K562 (cell line): ENCODE results near the gene WFDC2. TPM values are rescaled to one million over a fixed set of nuclear protein-coding genes. Genes with fewer than 3 reads are reported as not detected.

Experiments used
- ATAC-seq: fragments of 200-7000 bp; cut with Tn5 transposase; 3 replicates; pipeline ENCODE4 v1.9.1; 2020; ENCODE audit warnings: moderate library complexity
- BruUV-seq: library from RNA; stranded (reverse); fragments of 400-500 nt; replicated peaks from 2 replicates; lab custom pipeline; 2021; lab: Mats Ljungman, UMichigan
- CTCF ChIA-PET: fragments of 300-600 bp; formaldehyde crosslinking; extraction: SDS; loops from one replicate; lab custom pipeline; 2021; ENCODE audit warnings: low intra/inter-chr PET ratio; lab: Yijun Ruan, JAX
- POLR2A ChIA-PET: fragments of 300-600, 350-650 bp; sonication (Branson Sonifier 250); formaldehyde crosslinking; extraction: SDS; loops from one replicate; lab custom pipeline; 2021; ENCODE audit warnings: antibody characterized with exemption, inconsistent platforms; lab: Yijun Ruan, JAX
- DNase-seq, 4 experiments: peaks; one replicate each; pipeline versions ENCODE4 v3.0.0 to v3.0.0-alpha.2; 2011 to 2018; ENCODE audit warnings: low spot score in 3 of 4, mixed read lengths in 3 of 4; ENCODE audit errors: extremely low read depth in 1 of 4
- FAIRE-seq: peaks from 2 replicates; lab custom pipeline; 2011; peaks lifted over from hg19 to GRCh38; lab: Jason Lieb, UNC
- H2AFZ ChIP-seq: 2 replicates; pipeline ENCODE4 v1.6.0; 2011; ENCODE audit warnings: low read depth, low read length, control low read depth, inconsistent platforms
- H3K27ac ChIP-seq: fragments of 200-600 bp; 3 replicates; pipeline ENCODE4 v1.8.0; 2011; ENCODE audit warnings: low read depth, mild to moderate bottlenecking, control low read depth, inconsistent platforms, low read length, moderate library complexity, mixed read lengths; ENCODE audit errors: extremely low read depth
- H3K27me3 ChIP-seq, 2 experiments: fragments of 300-600 bp in 1 of 2; 2 replicates in 1 of 2; 3 replicates in 1 of 2; pipeline versions ENCODE4 v1.6.0 to v1.8.0; 2011; ENCODE audit warnings: inconsistent platforms in 2 of 2, low read length in 2 of 2, mild to moderate bottlenecking in 1 of 2, mixed read lengths in 1 of 2, moderate library complexity in 1 of 2; ENCODE audit not compliant: control insufficient read depth in 2 of 2, insufficient read depth in 2 of 2
- H3K36me3 ChIP-seq: fragments of 300-600 bp; 3 replicates; pipeline ENCODE4 v1.8.0; 2011; ENCODE audit warnings: mild to moderate bottlenecking, low read length, inconsistent platforms; ENCODE audit not compliant: control insufficient read depth, insufficient read depth
- H3K4me1 ChIP-seq, 2 experiments: fragments of 200-600 bp in 1 of 2; replicated peaks in 1 of 2; 2 replicates in 1 of 2; 3 replicates in 1 of 2; pipeline versions ENCODE4 v1.5.1 to v1.8.0; 2011; ENCODE audit warnings: inconsistent platforms in 2 of 2, low read length in 2 of 2, mild to moderate bottlenecking in 1 of 2, mixed read lengths in 1 of 2, moderate library complexity in 1 of 2; ENCODE audit not compliant: control insufficient read depth in 2 of 2, insufficient read depth in 2 of 2
- H3K4me2 ChIP-seq: 2 replicates; pipeline ENCODE4 v1.6.1; 2011; ENCODE audit warnings: low read length, control low read depth, inconsistent platforms, mixed read lengths; ENCODE audit not compliant: insufficient read depth
- H3K4me3 ChIP-seq: fragments of 200-600 bp; sonication (generic), shearing (Covaris generic); 2 replicates; pipeline ENCODE4 v1.5.1; 2016; ENCODE audit warnings: control low read depth, inconsistent platforms
- H3K79me2 ChIP-seq: fragments of 200-600 bp; 3 replicates; pipeline ENCODE4 v1.8.0; 2011; ENCODE audit warnings: low read length, inconsistent platforms; ENCODE audit not compliant: control insufficient read depth, insufficient read depth
- H3K9ac ChIP-seq, 2 experiments: 2 replicates each; pipeline versions ENCODE4 v1.6.0 to v1.6.1; 2011; ENCODE audit warnings: low read depth in 2 of 2, low read length in 2 of 2, control low read depth in 1 of 2, inconsistent platforms in 1 of 2, mild to moderate bottlenecking in 1 of 2, mixed read lengths in 1 of 2; ENCODE audit not compliant: insufficient read depth in 1 of 2
- H3K9me1 ChIP-seq: one replicate; pipeline ENCODE4 v1.6.0; 2011; ENCODE audit warnings: inconsistent platforms, mild to moderate bottlenecking, low read length, moderate library complexity; ENCODE audit not compliant: control insufficient read depth, insufficient read depth
- H3K9me3 ChIP-seq: replicated peaks from 2 replicates; pipeline ENCODE4 v1.5.1; 2011; ENCODE audit warnings: low read depth, low read length, inconsistent platforms; ENCODE audit not compliant: control insufficient read depth, insufficient read depth
- H4K20me1 ChIP-seq: replicated peaks from 2 replicates; pipeline ENCODE4 v1.6.1; 2011; ENCODE audit warnings: low read length, inconsistent platforms, mixed read lengths; ENCODE audit not compliant: control insufficient read depth, insufficient read depth
- CBFA2T3 ChIP-seq: fragments of 450-650 bp; IDR thresholded peaks from 2 replicates; pipeline ENCODE4 v1.6.1; 2017
- DPF2 ChIP-seq: fragments of 450-650 bp; IDR thresholded peaks from 2 replicates; pipeline ENCODE4 v1.6.1; 2016
- HEY1 ChIP-seq: fragments of 250-450 bp; sonication (Bioruptor Pico); IDR thresholded peaks from 2 replicates; pipeline ENCODE4 v1.5.0; 2020; ENCODE audit warnings: mild to moderate bottlenecking, moderate library complexity, borderline replicate concordance
- HNRNPL ChIP-seq: fragments of 200-400 bp; formaldehyde crosslinking; IDR thresholded peaks from 2 replicates; pipeline ENCODE4 v1.6.1; 2017; ENCODE audit warnings: low read depth, mild to moderate bottlenecking, low read length
- JUNB ChIP-seq: fragments of 450-650 bp; formaldehyde crosslinking; conservative IDR thresholded peaks from 2 replicates; pipeline ENCODE4 v1.4.0; 2020; ENCODE audit warnings: mild to moderate bottlenecking
- MTA3 ChIP-seq: fragments of 450-650 bp; formaldehyde crosslinking; IDR thresholded peaks from 2 replicates; pipeline ENCODE4 v1.6.1; 2017; ENCODE audit warnings: mild to moderate bottlenecking, borderline replicate concordance
- NFIC ChIP-seq: fragments of 450-650 bp; IDR thresholded peaks from 2 replicates; pipeline ENCODE4 v1.6.1; 2017; ENCODE audit warnings: mild to moderate bottlenecking, inconsistent platforms
- NFYB ChIP-seq: IDR thresholded peaks from 2 replicates; pipeline ENCODE4 v1.6.1; 2011; ENCODE audit warnings: mild to moderate bottlenecking, moderate library complexity; ENCODE audit not compliant: insufficient read length; ENCODE audit errors: extremely low read depth
- RBM25 ChIP-seq: fragments of 200-400 bp; formaldehyde crosslinking; IDR thresholded peaks from 2 replicates; pipeline ENCODE4 v1.6.1; 2018; ENCODE audit warnings: low read length, low read depth, moderate library complexity; ENCODE audit not compliant: severe bottlenecking
- SRSF3 ChIP-seq: fragments of 200-400 bp; formaldehyde crosslinking; IDR thresholded peaks from 2 replicates; pipeline ENCODE4 v1.6.1; 2016; ENCODE audit warnings: mild to moderate bottlenecking, low read length, moderate library complexity; ENCODE audit not compliant: insufficient read depth
- TAF1 ChIP-seq: IDR thresholded peaks from 2 replicates; pipeline ENCODE4 v1.6.1; 2011; ENCODE audit warnings: mild to moderate bottlenecking, low read length, moderate library complexity; ENCODE audit not compliant: insufficient read depth, control insufficient read depth, severe bottlenecking; ENCODE audit errors: extremely low read depth
- USF1 ChIP-seq: sonication (generic); formaldehyde crosslinking; IDR thresholded peaks from 2 replicates; pipeline ENCODE4 v1.9.0; 2022; ENCODE audit warnings: mild to moderate bottlenecking, missing genetic modification reagents
- ZBTB34 ChIP-seq: fragments of 250-450 bp; sonication (Bioruptor Pico); IDR thresholded peaks from 2 replicates; pipeline ENCODE4 v1.8.0; 2021; ENCODE audit warnings: mild to moderate bottlenecking, moderate library complexity
- ZNF197 ChIP-seq: fragments of 200-800 bp; sonication (Bioruptor generic); IDR thresholded peaks from 2 replicates; pipeline ENCODE4 v1.6.1; 2016; ENCODE audit warnings: low read depth, missing genetic modification characterization, missing compliant biosample characterization
- ZNF316 ChIP-seq: fragments of 450-650 bp; IDR thresholded peaks from 2 replicates; pipeline ENCODE4 v1.6.1; 2016
- ZNF830 ChIP-seq: fragments of 250-450 bp; sonication (Bioruptor Pico); IDR thresholded peaks from 2 replicates; pipeline ENCODE4 v1.5.0; 2021; ENCODE audit warnings: mild to moderate bottlenecking
- WGBS: fragments of 100-300 bp; shearing (Covaris generic); methylation state at CpG from one replicate; pipeline ENCODE4 v1.1.6; 2016; ENCODE audit warnings: low coverage, mixed read lengths; ENCODE audit not compliant: insufficient coverage; ENCODE audit errors: missing lambda C conversion rate; 5-methylcytosine and 5-hydroxymethylcytosine counted together
- in situ Hi-C: fragments of 300-500 bp; cut with MboI; formaldehyde crosslinking; loops from 4 replicates; pipeline ENCODE4 v1.15.0; 2018; ENCODE audit warnings: inconsistent platforms, mixed read lengths
- intact Hi-C: fragments of 100-400 bp; cut with micrococcal nuclease; formaldehyde crosslinking; loops from 2 replicates; pipeline ENCODE4 v1.14.2; 2022
- polyA plus RNA-seq, 8 experiments: library from polyadenylated mRNA; depleted of rRNA in 4 of 8; stranded (reverse) in 5 of 8; unstranded in 3 of 8; fragments of >200 nt; fragmentation: Nextera tagmentation in 2 of 8; fragmentation: Illumina TruSeq in 1 of 8; extraction: Ambion mirVana in 2 of 8; extraction: Trizol in 1 of 8; gene quantifications; 2 replicates each; pipeline versions ENCODE4 v1.2.1 to v1.2.3, GENCODE V29; 2011 to 2014; ENCODE audit warnings: inconsistent platforms in 1 of 8, missing spikeins in 1 of 8
- total RNA-seq, 7 experiments: library from RNA; depleted of rRNA in 6 of 7; stranded (reverse); fragments of >200 nt in 6 of 7; fragmentation: Illumina TruSeq in 2 of 7; extraction: Trizol in 2 of 7; gene quantifications; 2 replicates each; pipeline versions ENCODE4 v1.2.1 to v1.2.3, GENCODE V29; 2011 to 2021; ENCODE audit warnings: low replicate concordance in 1 of 7

The WFDC2 gene
- total and polyA plus RNA-seq, 9 of the 15 experiments (the other 6 are each of a cell fraction or from before 2014, with no cell fraction given), result not detected

- BruUV-seq, result no TSS peak
- no peak overlapping the region for H3K4me2 ChIP-seq
- no peak for DNase-seq
- no peaks in the 10 kb centered on the region for H3K4me1 ChIP-seq
- CTCF ChIA-PET, result no interaction called here
- H4K20me1 ChIP-seq, result no peaks in the 10 kb centered on the region
- no peak for ATAC-seq
- H3K27me3 ChIP-seq, result peaks cover 0 to 6% of the 10 kb centered on the region in 2 experiments; a peak in 2 of 5 replicates
- H3K9ac ChIP-seq, result no peak overlapping the region
- H3K9me3 ChIP-seq, result no peaks in the 10 kb centered on the region
- H2AFZ ChIP-seq, result no peak overlapping the region
- H3K27ac ChIP-seq, result no peak overlapping the region
- H3K9me1 ChIP-seq, result no peaks in the 10 kb centered on the region
- POLR2A ChIA-PET, result interaction anchor here (0.6 to 1.6 kb wide), 2 partner anchors 9 to 16 kb away, joined by 3 to 5 read pairs; partner anchors contain the start of genes SPINT3 and WFDC6
- intact Hi-C loops, result no loop called here
- no peaks in the 10 kb centered on the region for H3K36me3 ChIP-seq
- FAIRE-seq, result no peak
- WGBS, result 0% methylated on average over 1 of the region's 1 CpG
- no peaks in the 10 kb centered on the region for H3K79me2 ChIP-seq
- H3K4me3 ChIP-seq, result no peak overlapping the region
- in situ Hi-C loops, result no loop called here
- TF ChIP-seq ZNF316, result 0 out of 2 replicates have a peak, but pooled peaks have one; percentile 8
- no peak for TF ChIP-seq NFIC
- TF ChIP-seq, all 486 proteins: peak for 1
These were observed 54.3 kb downstream of the WFDC2 start for GRCh38 chr20:45523821-45524220.

GRCh38 chr20:45527294-45527693 lies 57.7 kb downstream of the WFDC2 start:
- BruUV-seq, result no TSS peak
- Histone ChIP-seq H3K4me2 (no peak overlapping the region), H3K36me3 (no peaks in the 10 kb centered on the region), H4K20me1 (no peaks in the 10 kb centered on the region), H2AFZ (no peak overlapping the region), H3K9ac (no peak overlapping the region), H3K79me2 (no peaks in the 10 kb centered on the region), H3K9me3 (no peaks in the 10 kb centered on the region), H3K9me1 (no peaks in the 10 kb centered on the region), H3K4me3 (no peak overlapping the region), H3K27me3 (peaks cover 0 to 6% of the 10 kb centered on the region in 2 experiments; a peak in 2 of 5 replicates), H3K4me1 (no peaks in the 10 kb centered on the region), H3K27ac (no peak overlapping the region)
- in situ Hi-C loops (no loop called here), intact Hi-C loops (no loop called here)
- ChIA-PET POLR2A (no interaction called here), CTCF (no interaction called here)
- DNase-seq (no peak), FAIRE-seq (no peak), ATAC-seq (no peak)
- WGBS, result 45% methylated on average over 4 of the region's 4 CpGs
- TF ChIP-seq RBM25, result no peak
- TF ChIP-seq ZNF830 (CRISPR knock-in tag), result no peak
- TF ChIP-seq MTA3, result no peak
- no peak for TF ChIP-seq TAF1
- TF ChIP-seq HNRNPL, result no peak
- TF ChIP-seq NFYB, result no peak
- TF ChIP-seq JUNB (CRISPR knock-in tag), result no peak
- TF ChIP-seq CBFA2T3, result no peak
- TF ChIP-seq ZNF197, result no peak
- no peak for TF ChIP-seq ZBTB34
- no peak for TF ChIP-seq ZNF316
- no peak for TF ChIP-seq HEY1 (CRISPR knock-in tag)
- TF ChIP-seq SRSF3, result no peak
- no peak for TF ChIP-seq USF1 (CRISPR knock-in tag)
- no peak for TF ChIP-seq DPF2
